Adrenal gland (tissue), 12 donors: ENCODE measurements around the gene CAMTA2. TPM values are rescaled to one million over a fixed set of nuclear protein-coding genes. Genes with fewer than 3 reads are reported as not detected.

Experiments
- DNase-seq, 7 donors: peaks; one replicate each; pipeline ENCODE4 v3.0.0-alpha.2; 2019 to 2020
- H3K27ac ChIP-seq, 5 donors: fragments of 200-600 bp; sonication (generic) in 4 of 5; 1 replicate in 3 of 5; 2 replicates in 2 of 5; pipeline versions ENCODE4 v1.5.1 to v1.8.0; 2016 to 2020; ENCODE audit warnings: mild to moderate bottlenecking in 1 of 5
- H3K27me3 ChIP-seq: fragments of 200-600 bp; 2 replicates; pipeline ENCODE4 v1.8.0; 2021
- H3K36me3 ChIP-seq, 2 donors: fragments of 200-600 bp; replicated peaks in 1 of 2; 1 replicate in 1 of 2; 2 replicates in 1 of 2; pipeline versions ENCODE4 v1.5.1 to v1.8.0; 2018 to 2022
- H3K4me1 ChIP-seq, 2 donors: fragments of 200-600 bp; replicated peaks in 1 of 2; 1 replicate in 1 of 2; 2 replicates in 1 of 2; pipeline versions ENCODE4 v1.5.1 to v1.8.0; 2018 to 2021
- H3K4me3 ChIP-seq, 4 donors: fragments of 200-600 bp; sonication (generic) in 3 of 4; one replicate each; pipeline ENCODE4 v1.5.1; 2016 to 2018
- H3K9me3 ChIP-seq, 3 donors: fragments of 200-600 bp; sonication (generic) in 1 of 3; replicated peaks in 1 of 3; 1 replicate in 2 of 3; 2 replicates in 1 of 3; pipeline versions ENCODE4 v1.5.1 to v1.8.0; 2016 to 2021
- POLR2A ChIP-seq, 2 donors: fragments of 450-650 bp; IDR thresholded peaks; one replicate each; pipeline ENCODE4 v1.6.1; 2017; ENCODE audit warnings: antibody characterized with exemption in 2 of 2, mild to moderate bottlenecking in 2 of 2, moderate library complexity in 1 of 2
- WGBS, 4 donors: extraction: QIAGEN DNeasy Blood & Tissue Kit in 2 of 4; methylation state at CpG; one replicate each; pipeline versions ENCODE4 v1.1.5 to v1.1.7; 2013 to 2017; 5-methylcytosine and 5-hydroxymethylcytosine counted together
- intact Hi-C, 2 donors: fragments of 100-400 bp; cut with DNase I; formaldehyde crosslinking; loops; one replicate each; pipeline versions ENCODE4 v1.14.1 to v1.15.0; 2022 to 2023
- polyA plus RNA-seq, 3 donors: library from polyadenylated mRNA; stranded (reverse); fragments of 200-250 nt in 2 of 3; fragments of 350-450 nt in 1 of 3; fragmentation: Illumina TruSeq in 1 of 3; extraction: RNeasy Lipid Tissue Mini Kit (QIAGEN cat#74804) in 1 of 3; gene quantifications; one replicate each; pipeline ENCODE4 v1.2.3, GENCODE V29; 2013 to 2014
- total RNA-seq, 9 donors: library from RNA; depleted of rRNA in 4 of 9; stranded (reverse); fragments of >200 nt in 4 of 9; fragments of 120-200 nt in 1 of 9; fragmentation: NEBNext Ultra II Directional in 1 of 9; extraction: Animal tissue kit (Norgen Biotek cat#: 25700) in 1 of 9; gene quantifications; one replicate each; pipeline versions ENCODE4 v1.1.0 to v1.2.4, GENCODE V29; 2013 to 2023
- TF ChIP-seq, protein P1 (sequence below), 6 experiments: fragments of 450-650 bp in 4 of 6; fragments of 200-600 bp in 2 of 6; sonication (generic) in 1 of 6; IDR thresholded peaks; 1 replicate in 5 of 6; 2 replicates in 1 of 6; pipeline versions ENCODE4 v1.5.1 to v1.8.0; 2016 to 2021; ENCODE audit warnings: antibody characterized with exemption in 6 of 6, mild to moderate bottlenecking in 2 of 6, moderate library complexity in 1 of 6
- donor health status: healthy with polysubstance abuse.
- donor health status: Bipolar disorder and iron deficiency.
- donor health status: DM: yes; HTN: yes; CAD: no.
- donor health status: DM: no; HTN: no; CAD: no.
- donor health status: DM: no; HTN: no; CAD: no.
- donor health status: DM: yes; HTN: yes; CAD: no.

The CAMTA2 gene
- total and polyA plus RNA-seq, 12 donors, result 6.9 to 190 (median 32.6) TPM

DNA sequence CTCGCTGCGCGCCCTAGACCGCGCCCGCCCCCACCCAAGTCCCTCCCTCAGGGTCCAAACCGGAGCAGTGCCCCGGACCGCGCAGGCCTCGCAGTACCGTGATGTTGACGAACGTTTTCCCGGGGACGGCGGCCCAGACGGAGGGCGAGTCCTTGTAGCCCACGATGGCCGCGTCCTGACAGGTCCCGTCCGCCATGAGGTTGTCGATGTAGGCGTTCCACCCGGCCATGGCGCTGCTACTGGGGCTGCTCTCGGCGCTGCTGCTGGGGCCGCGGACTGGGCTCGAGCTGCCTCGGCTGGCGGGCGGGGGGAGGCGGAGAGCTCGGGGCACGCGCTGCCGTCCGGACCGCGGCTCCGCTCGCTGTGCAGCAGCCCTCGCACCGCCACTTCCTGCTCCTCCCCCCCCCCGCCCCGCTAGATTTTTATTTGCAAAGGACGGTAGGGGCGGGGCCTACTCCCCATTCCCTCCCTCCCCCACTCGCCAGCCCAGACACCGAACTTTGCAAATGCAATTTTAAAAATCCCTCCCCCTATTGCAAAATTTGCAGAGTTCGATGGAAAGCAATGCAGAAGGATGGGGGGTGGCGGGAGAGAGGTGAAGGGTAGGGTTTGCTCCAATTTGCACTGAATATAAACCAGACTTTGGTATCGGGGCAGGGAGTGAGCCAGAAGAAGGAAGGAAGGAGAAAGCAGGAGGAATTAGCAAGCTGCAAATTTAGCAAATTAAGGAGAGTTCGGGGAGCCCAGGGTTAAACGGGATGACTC is 39.1 kb downstream of the CAMTA2 start, which contains the start of gene PFN1:
Gene PFN1 (minus strand): TSS at position 365 of the 765 bp plus-strand sequence. CDS start 136 bp downstream, at position 229.
- 0 to 1% (median 0%) methylated on average over 10 to 59 of the region's 59 CpGs for WGBS, 4 donors
- intact Hi-C loops, result no loop called here
- no peaks in the 10 kb centered on the region for H3K27me3 ChIP-seq
- DNase-seq, result peak; percentile 92 to 96 (median 94)
- peak within 1 kb of the TSS; percentile 85 to 98 (median 98) for H3K4me3 ChIP-seq
- H3K4me1 ChIP-seq, result peaks cover 30 to 39% of the 10 kb centered on the region in 2 donors
- no peaks in the 10 kb centered on the region for H3K9me3 ChIP-seq
- H3K27ac ChIP-seq, result peak within 1 kb of the TSS; percentile 87 to 99 (median 96)
- peak; percentile 87 to 90 for TF ChIP-seq POLR2A (IDR thresholded peaks at IDR 0.05)
- TF ChIP-seq, protein P1, sequence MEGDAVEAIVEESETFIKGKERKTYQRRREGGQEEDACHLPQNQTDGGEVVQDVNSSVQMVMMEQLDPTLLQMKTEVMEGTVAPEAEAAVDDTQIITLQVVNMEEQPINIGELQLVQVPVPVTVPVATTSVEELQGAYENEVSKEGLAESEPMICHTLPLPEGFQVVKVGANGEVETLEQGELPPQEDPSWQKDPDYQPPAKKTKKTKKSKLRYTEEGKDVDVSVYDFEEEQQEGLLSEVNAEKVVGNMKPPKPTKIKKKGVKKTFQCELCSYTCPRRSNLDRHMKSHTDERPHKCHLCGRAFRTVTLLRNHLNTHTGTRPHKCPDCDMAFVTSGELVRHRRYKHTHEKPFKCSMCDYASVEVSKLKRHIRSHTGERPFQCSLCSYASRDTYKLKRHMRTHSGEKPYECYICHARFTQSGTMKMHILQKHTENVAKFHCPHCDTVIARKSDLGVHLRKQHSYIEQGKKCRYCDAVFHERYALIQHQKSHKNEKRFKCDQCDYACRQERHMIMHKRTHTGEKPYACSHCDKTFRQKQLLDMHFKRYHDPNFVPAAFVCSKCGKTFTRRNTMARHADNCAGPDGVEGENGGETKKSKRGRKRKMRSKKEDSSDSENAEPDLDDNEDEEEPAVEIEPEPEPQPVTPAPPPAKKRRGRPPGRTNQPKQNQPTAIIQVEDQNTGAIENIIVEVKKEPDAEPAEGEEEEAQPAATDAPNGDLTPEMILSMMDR (IDR thresholded peaks at IDR 0.05), result no peak
- H3K36me3 ChIP-seq, result peaks cover 0 to 34% of the 10 kb centered on the region in 2 donors

DNA sequence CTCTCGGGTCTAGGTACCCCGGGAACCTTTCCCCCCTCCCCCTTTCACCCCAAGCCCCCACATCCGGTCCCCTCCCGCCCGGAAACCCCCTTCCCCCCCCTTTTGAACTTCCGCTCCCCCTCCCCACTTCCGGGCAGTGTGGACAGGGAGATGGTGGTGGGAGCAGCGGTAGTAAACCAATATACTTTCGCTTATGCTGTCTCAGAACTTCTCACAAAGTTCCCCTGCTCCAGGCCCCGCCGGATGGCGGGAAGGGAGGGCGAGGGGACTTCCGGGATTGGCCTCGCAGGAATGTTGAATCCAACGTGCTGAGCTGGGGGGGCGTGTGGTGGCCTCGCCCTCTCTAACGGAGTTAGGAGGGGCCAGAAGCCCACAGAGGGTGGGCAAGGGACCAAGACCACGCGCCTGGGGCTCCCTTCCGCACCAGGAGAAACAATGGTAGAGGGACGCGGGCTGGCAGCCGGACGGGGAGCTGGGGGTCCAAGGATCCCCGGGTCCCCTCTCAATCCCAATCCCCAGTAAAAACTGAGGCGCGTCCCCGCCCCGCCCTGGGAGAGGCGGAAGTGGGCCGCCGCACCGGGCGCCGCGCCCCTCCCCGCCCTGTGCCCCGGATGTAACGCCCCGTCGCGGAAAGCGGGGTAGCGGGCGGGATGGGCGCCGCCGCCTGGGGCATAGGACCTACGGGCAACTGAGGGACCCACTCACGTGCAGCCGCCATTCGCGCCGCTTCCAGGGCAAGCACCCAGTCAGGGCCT is 39.9 kb downstream of the CAMTA2 start:
- peaks cover 0 to 42% of the 10 kb centered on the region in 2 donors for H3K36me3 ChIP-seq
- WGBS, 4 donors, result 0 to 1% (median 0%) methylated on average over 2 to 56 of the region's 56 CpGs
- H3K4me1 ChIP-seq, result peaks cover 30 to 39% of the 10 kb centered on the region in 2 donors
- peak overlapping the region; percentile 87 to 99 (median 96) for H3K27ac ChIP-seq
- no peaks in the 10 kb centered on the region for H3K27me3 ChIP-seq
- intact Hi-C loops, result no loop called here
- no peaks in the 10 kb centered on the region for H3K9me3 ChIP-seq
- TF ChIP-seq, protein P1 (IDR thresholded peaks at IDR 0.05), result no peak
- no peak for TF ChIP-seq POLR2A (IDR thresholded peaks at IDR 0.05)
- H3K4me3 ChIP-seq, result peak overlapping the region; percentile 85 to 98 (median 98)
- DNase-seq, result peak in 6 of 7 donors; percentile 55 to 74 (median 60)

DNA sequence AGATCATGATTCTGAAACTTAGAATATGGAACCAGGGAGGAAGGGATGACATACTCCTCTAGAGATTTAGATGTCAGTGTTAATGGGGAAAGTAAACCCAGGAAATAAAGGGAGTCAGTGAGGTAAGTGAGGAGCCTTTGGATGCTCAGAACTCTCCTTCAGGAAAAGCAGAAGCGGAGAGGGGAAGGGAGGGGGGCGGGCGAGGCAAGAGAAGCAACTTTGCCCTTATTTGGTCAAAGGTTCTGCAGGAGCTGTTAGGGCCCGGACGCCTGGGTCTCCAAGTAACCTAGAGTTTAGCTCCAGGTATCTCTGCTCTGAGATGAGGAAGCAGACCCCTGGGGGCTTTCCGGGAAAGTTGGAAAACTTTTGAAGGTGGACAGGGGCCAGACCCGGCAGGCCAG is 40.5 kb downstream of the CAMTA2 start:
- H3K9me3 ChIP-seq, result no peaks in the 10 kb centered on the region
- TF ChIP-seq, protein P1 (IDR thresholded peaks at IDR 0.05), result no peak
- no peak for TF ChIP-seq POLR2A (IDR thresholded peaks at IDR 0.05)
- H3K4me3 ChIP-seq, result peak overlapping the region in 2 of 4 donors; percentile 85 to 98
- H3K36me3 ChIP-seq, result peaks cover 0 to 48% of the 10 kb centered on the region in 2 donors
- WGBS, 4 donors, result 0 to 9% (median 1%) methylated on average over 7 of the region's 7 CpGs
- intact Hi-C loops, result no loop called here
- peak overlapping the region in 4 of 5 donors; percentile 92 to 99 (median 98) for H3K27ac ChIP-seq
- no peaks in the 10 kb centered on the region for H3K27me3 ChIP-seq
- peak in 1 of 7 donors; percentile 43 for DNase-seq
- peaks cover 30 to 41% of the 10 kb centered on the region in 2 donors for H3K4me1 ChIP-seq
